A549 treated with ZK216348 at 1 μM for 4 hours (cell line): ENCODE results near the gene KLK4. TPM values are rescaled to one million over a fixed set of nuclear protein-coding genes. Genes with fewer than 3 reads are reported as not detected.

Experiments used
- total RNA-seq: library from RNA; stranded (reverse); fragments of 200-300 nt; extraction: Qiagen RNA extraction; gene quantifications from 5 replicates; pipeline ENCODE4 v1.2.3, GENCODE V29; 2022; ENCODE audit warnings: low read depth

KLK4 gene, protein sequence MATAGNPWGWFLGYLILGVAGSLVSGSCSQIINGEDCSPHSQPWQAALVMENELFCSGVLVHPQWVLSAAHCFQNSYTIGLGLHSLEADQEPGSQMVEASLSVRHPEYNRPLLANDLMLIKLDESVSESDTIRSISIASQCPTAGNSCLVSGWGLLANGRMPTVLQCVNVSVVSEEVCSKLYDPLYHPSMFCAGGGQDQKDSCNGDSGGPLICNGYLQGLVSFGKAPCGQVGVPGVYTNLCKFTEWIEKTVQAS
- 0.41 TPM in 1 of 5 replicates, not detected in the others for total RNA-seq

DNA sequence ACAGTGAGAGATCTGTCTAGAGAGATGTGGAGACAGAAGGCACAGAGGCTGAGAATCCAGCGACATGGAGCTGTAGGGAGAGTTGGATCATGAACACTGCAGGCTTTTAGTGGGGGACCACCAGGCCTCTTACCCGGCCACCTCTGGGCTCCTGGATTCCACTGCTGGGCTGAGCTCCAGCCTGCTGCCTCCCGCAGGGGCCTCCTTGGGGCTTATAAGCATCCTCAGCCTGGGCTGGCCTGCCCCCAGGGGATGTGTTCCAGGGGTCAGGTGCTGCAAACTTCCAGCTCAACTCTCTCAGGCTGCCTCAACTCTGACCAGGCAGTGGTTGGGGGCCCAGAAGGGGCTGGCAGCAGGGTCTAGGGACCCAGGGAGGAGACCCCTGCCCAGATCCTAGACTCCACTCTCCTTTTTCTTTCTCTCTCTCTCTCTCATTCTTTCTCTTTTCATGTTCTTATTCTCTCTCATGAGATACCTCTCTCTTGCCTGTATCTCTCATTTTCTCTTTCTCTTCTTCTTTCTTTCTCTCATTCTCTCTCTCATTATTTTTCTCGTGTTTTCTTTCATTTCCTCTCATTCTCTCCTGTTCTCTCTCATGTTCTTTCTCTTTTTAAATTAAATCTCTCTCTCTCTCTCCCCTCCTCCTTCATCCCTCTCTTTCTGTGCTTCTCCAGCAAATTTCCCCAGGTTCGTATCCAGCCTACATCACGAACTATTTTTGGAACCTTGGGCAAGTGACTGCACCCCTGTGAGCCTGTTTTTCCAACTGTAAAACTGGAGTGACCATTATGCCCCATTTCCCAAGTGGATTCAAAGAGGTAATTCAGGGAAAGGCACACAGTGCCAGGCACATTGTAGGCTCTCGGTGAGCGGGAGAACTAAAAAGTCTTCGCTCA lies at the start of gene KLK4:
KLK4 (minus strand) TSS at position 190 of the 896 bp plus-strand sequence. CDS start 657 bp downstream, outside the sequence.

DNA sequence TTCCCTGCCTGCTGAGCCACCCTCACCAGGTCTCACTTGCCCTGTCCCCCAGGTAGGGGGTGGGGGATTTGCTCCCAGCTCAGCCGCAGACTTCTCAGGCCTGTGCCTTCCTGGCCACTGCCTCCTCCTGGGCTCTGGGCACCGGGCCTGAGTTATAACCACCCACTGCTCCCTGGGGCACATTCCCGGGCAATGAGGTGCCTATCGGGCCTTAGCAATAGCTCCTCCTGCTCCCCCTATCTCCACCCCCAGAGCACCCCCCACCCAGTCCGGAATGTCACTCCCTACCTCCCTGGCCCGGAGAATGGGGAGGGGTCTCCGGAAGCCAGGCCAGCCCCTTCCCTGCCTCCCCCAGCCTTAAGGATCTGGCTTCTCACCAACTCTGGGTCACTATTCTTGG lies 41.7 kb upstream of the KLK4 start, which contains the start of gene KLK5:
KLK5 (minus strand) TSS at position 129 of the 400 bp plus-strand sequence. CDS start 381 bp downstream, outside the sequence.

DNA sequence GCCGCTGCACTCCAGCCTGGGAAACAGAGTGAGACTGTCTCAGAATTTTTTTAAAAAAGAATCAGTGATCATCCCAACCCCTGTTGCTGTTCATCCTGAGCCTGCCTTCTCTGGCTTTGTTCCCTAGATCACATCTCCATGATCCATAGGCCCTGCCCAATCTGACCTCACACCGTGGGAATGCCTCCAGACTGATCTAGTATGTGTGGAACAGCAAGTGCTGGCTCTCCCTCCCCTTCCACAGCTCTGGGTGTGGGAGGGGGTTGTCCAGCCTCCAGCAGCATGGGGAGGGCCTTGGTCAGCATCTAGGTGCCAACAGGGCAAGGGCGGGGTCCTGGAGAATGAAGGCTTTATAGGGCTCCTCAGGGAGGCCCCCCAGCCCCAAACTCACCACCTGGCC lies 38.1 kb downstream of the KLK4 start, which contains the start of gene KLK2:
KLK2 (plus strand) TSS at position 384 of the 400 bp plus-strand sequence. CDS start 35 bp downstream, outside the sequence.

Other genes with a start within 250 kb of the KLK4 start
- gene SHANK1, start 191.6 kb downstream of the KLK4 start, total RNA-seq = 0.06 to 0.95 TPM (median 0.19 TPM) in 5 replicates
- 5.1 to 11.7 TPM (median 9.1 TPM) in 5 replicates for gene CLEC11A, start 188.0 kb downstream of the KLK4 start, total RNA-seq
- gene GPR32, start 140.9 kb downstream of the KLK4 start, total RNA-seq = not detected in 5 replicates
- not detected in 5 replicates for gene ACP4, start 121.0 kb downstream of the KLK4 start, total RNA-seq
- 0.15 TPM in 1 of 5 replicates, not detected in the others for gene KLK1, start 87.6 kb downstream of the KLK4 start, total RNA-seq
- gene KLK15, start 77.8 kb downstream of the KLK4 start, total RNA-seq = not detected in 5 replicates
- not detected in 5 replicates for gene KLK3, start 56.5 kb downstream of the KLK4 start, total RNA-seq
- gene KLK2, start 38.0 kb downstream of the KLK4 start, total RNA-seq = 0.27 TPM in 1 of 5 replicates, not detected in the others
- gene KLK5, start 41.6 kb upstream of the KLK4 start, total RNA-seq = not detected in 5 replicates
- 0.22 to 1.1 TPM (median 0.66 TPM) in 5 replicates for gene KLK6, start 58.2 kb upstream of the KLK4 start, total RNA-seq
- not detected in 5 replicates for gene KLK7, start 72.5 kb upstream of the KLK4 start, total RNA-seq
- not detected in 5 replicates for gene KLK8, start 90.2 kb upstream of the KLK4 start, total RNA-seq
- 0.20 to 0.60 TPM (median 0.50 TPM) in 4 of 5 replicates, not detected in the other for gene KLK10, start 108.3 kb upstream of the KLK4 start, total RNA-seq
- 0.21 TPM in 1 of 5 replicates, not detected in the others for gene KLK11, start 115.2 kb upstream of the KLK4 start, total RNA-seq
- not detected in 5 replicates for gene KLK12, start 123.6 kb upstream of the KLK4 start, total RNA-seq
- gene KLK13, start 153.7 kb upstream of the KLK4 start, total RNA-seq = 0.31 to 0.38 TPM in 2 of 5 replicates, not detected in the others
- gene KLK14, start 171.5 kb upstream of the KLK4 start, total RNA-seq = 0.20 to 0.68 TPM (median 0.28 TPM) in 5 replicates
- 2.8 to 19.3 TPM (median 16.8 TPM) in 5 replicates for gene CTU1, start 197.0 kb upstream of the KLK4 start, total RNA-seq
- gene SIGLEC9, start 213.5 kb upstream of the KLK4 start, total RNA-seq = not detected in 5 replicates
- gene SIGLEC7, start 230.9 kb upstream of the KLK4 start, total RNA-seq = not detected in 5 replicates